Peyer's patch (tissue), 4 donors: ENCODE results near the gene GREM1.

Experiments used
- POLR2A ChIP-seq, 2 donors: fragments of 450-650 bp; IDR thresholded peaks; one replicate each; pipeline ENCODE4 v1.5.1; 2017; ENCODE audit warnings: antibody characterized with exemption in 2 of 2, mild to moderate bottlenecking in 2 of 2, moderate library complexity in 2 of 2
- TF ChIP-seq, protein P1 (sequence below), 6 experiments: fragments of 450-650 bp in 4 of 6; fragments of 200-600 bp in 2 of 6; sonication (generic) in 1 of 6; IDR thresholded peaks; one replicate each; pipeline ENCODE4 v1.5.1; 2017 to 2019; ENCODE audit warnings: antibody characterized with exemption in 6 of 6, mild to moderate bottlenecking in 3 of 6, moderate library complexity in 1 of 6

DNA sequence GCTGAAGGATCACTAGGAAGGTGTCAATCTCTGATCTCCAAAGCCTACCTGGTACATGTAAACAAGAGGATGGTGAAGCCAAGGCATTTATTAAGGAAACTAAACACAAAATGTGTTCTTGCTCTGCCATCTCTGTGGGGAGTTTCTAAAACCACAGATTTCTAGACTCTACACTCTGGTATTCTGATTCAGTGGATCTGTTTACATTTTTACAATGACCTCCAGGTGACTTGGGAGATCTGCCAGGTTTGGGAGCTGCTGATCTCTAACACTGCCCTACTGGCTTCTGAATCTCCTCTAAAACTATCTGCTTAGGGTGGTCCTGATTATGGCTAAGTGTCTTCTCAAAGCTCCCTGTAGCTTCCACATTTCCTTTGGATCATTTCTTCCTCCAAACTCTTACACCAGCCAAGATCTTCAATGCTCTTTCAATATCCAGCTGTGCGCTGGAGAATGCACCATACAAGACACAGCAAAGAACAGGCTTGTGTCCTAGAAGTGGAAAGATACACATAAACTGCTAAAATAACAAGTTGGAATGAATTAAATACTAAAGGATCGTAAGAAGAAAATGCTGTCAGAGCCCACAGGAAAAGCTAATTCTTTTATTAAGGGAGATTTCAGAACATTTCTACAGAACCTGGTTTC, 72.7 kb downstream of the GREM1 start:
- TF ChIP-seq, protein P1, sequence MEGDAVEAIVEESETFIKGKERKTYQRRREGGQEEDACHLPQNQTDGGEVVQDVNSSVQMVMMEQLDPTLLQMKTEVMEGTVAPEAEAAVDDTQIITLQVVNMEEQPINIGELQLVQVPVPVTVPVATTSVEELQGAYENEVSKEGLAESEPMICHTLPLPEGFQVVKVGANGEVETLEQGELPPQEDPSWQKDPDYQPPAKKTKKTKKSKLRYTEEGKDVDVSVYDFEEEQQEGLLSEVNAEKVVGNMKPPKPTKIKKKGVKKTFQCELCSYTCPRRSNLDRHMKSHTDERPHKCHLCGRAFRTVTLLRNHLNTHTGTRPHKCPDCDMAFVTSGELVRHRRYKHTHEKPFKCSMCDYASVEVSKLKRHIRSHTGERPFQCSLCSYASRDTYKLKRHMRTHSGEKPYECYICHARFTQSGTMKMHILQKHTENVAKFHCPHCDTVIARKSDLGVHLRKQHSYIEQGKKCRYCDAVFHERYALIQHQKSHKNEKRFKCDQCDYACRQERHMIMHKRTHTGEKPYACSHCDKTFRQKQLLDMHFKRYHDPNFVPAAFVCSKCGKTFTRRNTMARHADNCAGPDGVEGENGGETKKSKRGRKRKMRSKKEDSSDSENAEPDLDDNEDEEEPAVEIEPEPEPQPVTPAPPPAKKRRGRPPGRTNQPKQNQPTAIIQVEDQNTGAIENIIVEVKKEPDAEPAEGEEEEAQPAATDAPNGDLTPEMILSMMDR (IDR thresholded peaks at IDR 0.05), result no peak
- no peak for TF ChIP-seq POLR2A (IDR thresholded peaks at IDR 0.05)
